Brain microvascular endothelial cell (primary cell): ENCODE data around the gene ZNF107.

Experiments used
- DNase-seq: peaks from one replicate; pipeline ENCODE4 v3.0.0-alpha.2; 2020
- H3K27ac ChIP-seq: fragments of 250-450 bp; sonication (Bioruptor Pico); 2 replicates; pipeline ENCODE4 v1.5.1; 2020; ENCODE audit warnings: mild to moderate bottlenecking, moderate library complexity
- H3K27me3 ChIP-seq: fragments of 250-450 bp; sonication (Bioruptor Pico); replicated peaks from 2 replicates; pipeline ENCODE4 v1.5.1; 2020; ENCODE audit warnings: mild to moderate bottlenecking
- H3K36me3 ChIP-seq: fragments of 250-450 bp; sonication (Bioruptor Pico); replicated peaks from 2 replicates; pipeline ENCODE4 v1.5.1; 2020; ENCODE audit warnings: mild to moderate bottlenecking
- H3K4me3 ChIP-seq: 2 replicates; pipeline ENCODE4 v1.5.1; 2011; ENCODE audit warnings: low read depth, mild to moderate bottlenecking, control low read depth, low read length, moderate library complexity
- CTCF ChIP-seq: IDR thresholded peaks from 2 replicates; pipeline ENCODE4 v1.5.1; 2011; ENCODE audit warnings: low read depth, mild to moderate bottlenecking, moderate library complexity, low read length, control low read depth, inconsistent platforms; ENCODE audit errors: missing control alignments
- in situ Hi-C: cut with HindIII; loops from 2 replicates; pipeline ENCODE4 v1.10.0; 2017; ENCODE audit warnings: low sequenced_read_pairs, low pct_ligation_motif_present

Gene ZNF107

GRCh38 chr7:64626083-64626469 is 39.9 kb upstream of the ZNF107 start:
- TF ChIP-seq CTCF: no peak
- in situ Hi-C loops: no loop called here
- no peaks in the 10 kb centered on the region for H3K36me3 ChIP-seq
- no peak overlapping the region for H3K27ac ChIP-seq
- no peak for DNase-seq
- H3K27me3 ChIP-seq: no peaks in the 10 kb centered on the region
- H3K4me3 ChIP-seq: no peak overlapping the region

GRCh38 chr7:64626557-64626956 is 39.4 kb upstream of the ZNF107 start:
- Histone ChIP-seq H3K4me3 (no peak overlapping the region), H3K27me3 (no peaks in the 10 kb centered on the region), H3K27ac (no peak overlapping the region), H3K36me3 (no peaks in the 10 kb centered on the region)
- DNase-seq: no peak
- TF ChIP-seq CTCF: no peak
- in situ Hi-C loops: no loop called here

- Histone ChIP-seq H3K36me3 (no peaks in the 10 kb centered on the region), H3K4me3 (no peak overlapping the region), H3K27ac (no peak overlapping the region), H3K27me3 (no peaks in the 10 kb centered on the region)
- DNase-seq: no peak
- no peak for TF ChIP-seq CTCF
- in situ Hi-C loops: no loop called here
Observed at GRCh38 chr7:64628192-64628591, 37.7 kb upstream of the ZNF107 start.

- Histone ChIP-seq H3K4me3 (no peak overlapping the region), H3K27me3 (no peaks in the 10 kb centered on the region), H3K27ac (no peak overlapping the region), H3K36me3 (no peaks in the 10 kb centered on the region)
- DNase-seq: no peak
- in situ Hi-C loops: no loop called here
- TF ChIP-seq CTCF: no peak
Observed at GRCh38 chr7:64628721-64629120, 37.2 kb upstream of the ZNF107 start.

GRCh38 chr7:64630496-64630895 is 35.4 kb upstream of the ZNF107 start:
- Histone ChIP-seq H3K4me3 (no peak overlapping the region), H3K27ac (no peak overlapping the region), H3K36me3 (no peaks in the 10 kb centered on the region), H3K27me3 (no peaks in the 10 kb centered on the region)
- TF ChIP-seq CTCF: peak; percentile 58
- in situ Hi-C loops: no loop called here
- DNase-seq: peak; percentile 34

GRCh38 chr7:64632029-64632428 is 33.9 kb upstream of the ZNF107 start:
- H3K27ac ChIP-seq: no peak overlapping the region
- DNase-seq: no peak
- no peaks in the 10 kb centered on the region for H3K36me3 ChIP-seq
- no peak overlapping the region for H3K4me3 ChIP-seq
- in situ Hi-C loops: no loop called here
- H3K27me3 ChIP-seq: no peaks in the 10 kb centered on the region
- TF ChIP-seq CTCF: no peak
